Measurements from ENCODE around the gene HYI.

HYI gene

DNA sequence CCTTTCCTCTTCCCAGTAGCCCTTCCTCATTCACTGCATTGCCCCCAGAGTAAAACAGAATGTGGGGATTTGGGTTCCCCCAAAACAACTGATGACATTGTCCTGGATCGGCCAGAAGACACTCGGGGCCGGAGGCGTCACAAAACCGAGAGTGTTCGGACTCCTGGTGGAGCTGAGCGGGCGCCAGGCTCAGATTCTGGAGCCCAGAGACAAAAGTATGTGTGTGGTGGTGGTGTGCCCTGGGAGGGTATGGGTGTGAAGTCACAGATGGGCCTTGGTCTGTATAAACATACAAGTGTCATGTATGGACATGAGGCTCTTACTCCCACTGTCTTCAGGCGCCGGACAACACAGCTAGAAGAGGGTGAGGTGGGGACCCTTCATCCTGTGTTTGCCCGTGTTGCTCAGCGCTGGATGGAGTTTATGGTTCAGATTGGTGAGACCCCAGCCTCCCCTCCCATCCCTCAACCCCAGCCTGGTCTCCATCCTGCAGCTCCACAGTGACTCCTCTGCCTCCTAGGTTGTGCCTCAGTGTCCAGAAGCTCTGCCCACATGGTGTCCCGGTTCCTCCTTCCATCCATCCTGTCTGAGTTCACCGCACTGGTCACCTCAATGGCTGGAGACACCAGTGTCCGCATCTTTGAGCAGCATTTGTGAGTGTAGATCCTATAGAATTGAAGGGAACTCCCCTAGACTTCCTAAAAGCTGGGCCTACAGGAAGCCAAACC lies 12.4 kb downstream of the HYI start:
- Histone ChIP-seq H3K9ac (no peak overlapping the region), H3K4me2 (ENCODE audit: low read length) (no peak overlapping the region), H2AFZ (no peak overlapping the region), H3K36me3 (ENCODE audit: control insufficient read depth, insufficient read depth, low read length) (no peaks in the 10 kb centered on the region), H3K9me3 (ENCODE audit: control insufficient read depth, low read length) (no peaks in the 10 kb centered on the region), H3K4me3 (ENCODE audit: low read depth, low read length) (no peak overlapping the region), H3K4me1 (no peaks in the 10 kb centered on the region), H3K27me3 (ENCODE audit: control insufficient read depth, insufficient read depth, low read length) (no peaks in the 10 kb centered on the region), H3K27ac (no peak overlapping the region), H3K79me2 (no peaks in the 10 kb centered on the region)
- TF ChIP-seq, protein P1, sequence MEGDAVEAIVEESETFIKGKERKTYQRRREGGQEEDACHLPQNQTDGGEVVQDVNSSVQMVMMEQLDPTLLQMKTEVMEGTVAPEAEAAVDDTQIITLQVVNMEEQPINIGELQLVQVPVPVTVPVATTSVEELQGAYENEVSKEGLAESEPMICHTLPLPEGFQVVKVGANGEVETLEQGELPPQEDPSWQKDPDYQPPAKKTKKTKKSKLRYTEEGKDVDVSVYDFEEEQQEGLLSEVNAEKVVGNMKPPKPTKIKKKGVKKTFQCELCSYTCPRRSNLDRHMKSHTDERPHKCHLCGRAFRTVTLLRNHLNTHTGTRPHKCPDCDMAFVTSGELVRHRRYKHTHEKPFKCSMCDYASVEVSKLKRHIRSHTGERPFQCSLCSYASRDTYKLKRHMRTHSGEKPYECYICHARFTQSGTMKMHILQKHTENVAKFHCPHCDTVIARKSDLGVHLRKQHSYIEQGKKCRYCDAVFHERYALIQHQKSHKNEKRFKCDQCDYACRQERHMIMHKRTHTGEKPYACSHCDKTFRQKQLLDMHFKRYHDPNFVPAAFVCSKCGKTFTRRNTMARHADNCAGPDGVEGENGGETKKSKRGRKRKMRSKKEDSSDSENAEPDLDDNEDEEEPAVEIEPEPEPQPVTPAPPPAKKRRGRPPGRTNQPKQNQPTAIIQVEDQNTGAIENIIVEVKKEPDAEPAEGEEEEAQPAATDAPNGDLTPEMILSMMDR (IDR thresholded peaks at IDR 0.05): no peak

DNA sequence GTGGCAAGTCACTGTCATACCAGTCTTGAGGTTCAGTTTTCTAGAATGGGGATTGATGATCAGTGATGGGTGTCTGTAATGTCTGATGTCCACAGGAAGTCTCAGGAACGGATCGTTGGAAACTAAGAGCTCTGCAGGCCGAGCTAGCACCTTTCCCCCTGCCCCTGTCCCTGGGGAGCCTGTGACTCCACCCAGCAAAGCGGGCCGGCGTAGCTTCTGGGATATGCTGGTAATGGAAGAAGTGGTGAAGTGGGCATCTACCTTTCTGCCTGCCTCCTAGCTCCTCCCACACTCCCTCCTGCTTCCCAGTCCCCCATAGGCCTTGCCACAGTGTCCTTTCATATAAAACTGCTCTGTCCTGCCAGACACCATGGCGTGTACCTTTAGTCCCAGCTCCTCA lies 13.4 kb downstream of the HYI start:
- H3K4me1 ChIP-seq: peaks cover 2% of the 10 kb centered on the region
- no peak overlapping the region for H3K4me2 ChIP-seq (ENCODE audit: low read length)
- no peak overlapping the region for H3K27ac ChIP-seq
- H2AFZ ChIP-seq: no peak overlapping the region
- TF ChIP-seq, protein P1 (IDR thresholded peaks at IDR 0.05): no peak
- H3K4me3 ChIP-seq (ENCODE audit: low read depth, low read length): no peak overlapping the region
- H3K36me3 ChIP-seq (ENCODE audit: control insufficient read depth, insufficient read depth, low read length): no peaks in the 10 kb centered on the region
- no peaks in the 10 kb centered on the region for H3K9me3 ChIP-seq (ENCODE audit: control insufficient read depth, low read length)
- no peaks in the 10 kb centered on the region for H3K27me3 ChIP-seq (ENCODE audit: control insufficient read depth, insufficient read depth, low read length)
- no peaks in the 10 kb centered on the region for H3K79me2 ChIP-seq
- H3K9ac ChIP-seq: no peak overlapping the region

- Histone ChIP-seq H3K27me3 (ENCODE audit: control insufficient read depth, insufficient read depth, low read length) (no peaks in the 10 kb centered on the region), H2AFZ (no peak overlapping the region), H3K9ac (no peak overlapping the region), H3K27ac (no peak overlapping the region), H3K79me2 (no peaks in the 10 kb centered on the region), H3K36me3 (ENCODE audit: control insufficient read depth, insufficient read depth, low read length) (no peaks in the 10 kb centered on the region), H3K4me1 (peaks cover 2% of the 10 kb centered on the region), H3K9me3 (ENCODE audit: control insufficient read depth, low read length) (no peaks in the 10 kb centered on the region), H3K4me2 (ENCODE audit: low read length) (no peak overlapping the region), H3K4me3 (ENCODE audit: low read depth, low read length) (no peak overlapping the region)
- TF ChIP-seq, protein P1 (IDR thresholded peaks at IDR 0.05): no peak
Measured at GRCh38 chr1:43439781-43440180, 13.9 kb downstream of the HYI start.

GRCh38 chr1:43438953-43439581 lies 14.7 kb downstream of the HYI start:
- Histone ChIP-seq H3K79me2 (no peaks in the 10 kb centered on the region), H3K4me1 (peaks cover 2% of the 10 kb centered on the region), H3K27ac (no peak overlapping the region), H3K27me3 (ENCODE audit: control insufficient read depth, insufficient read depth, low read length) (no peaks in the 10 kb centered on the region), H3K4me2 (ENCODE audit: low read length) (no peak overlapping the region), H3K36me3 (ENCODE audit: control insufficient read depth, insufficient read depth, low read length) (no peaks in the 10 kb centered on the region), H3K9ac (no peak overlapping the region), H2AFZ (no peak overlapping the region), H3K9me3 (ENCODE audit: control insufficient read depth, low read length) (no peaks in the 10 kb centered on the region), H3K4me3 (ENCODE audit: low read depth, low read length) (no peak overlapping the region)
- TF ChIP-seq, protein P1 (IDR thresholded peaks at IDR 0.05): no peak

- no peak overlapping the region for H3K9ac ChIP-seq
- H2AFZ ChIP-seq: no peak overlapping the region
- no peaks in the 10 kb centered on the region for H3K79me2 ChIP-seq
- H3K4me1 ChIP-seq: peaks cover 2% of the 10 kb centered on the region
- TF ChIP-seq, protein P1 (IDR thresholded peaks at IDR 0.05): no peak
- H3K27ac ChIP-seq: no peak overlapping the region
- H3K36me3 ChIP-seq (ENCODE audit: control insufficient read depth, insufficient read depth, low read length): no peaks in the 10 kb centered on the region
- no peaks in the 10 kb centered on the region for H3K27me3 ChIP-seq (ENCODE audit: control insufficient read depth, insufficient read depth, low read length)
- no peak overlapping the region for H3K4me3 ChIP-seq (ENCODE audit: low read depth, low read length)
- H3K9me3 ChIP-seq (ENCODE audit: control insufficient read depth, low read length): no peaks in the 10 kb centered on the region
- no peak overlapping the region for H3K4me2 ChIP-seq (ENCODE audit: low read length)
Measured at GRCh38 chr1:43438576-43438952, 15.2 kb downstream of the HYI start.

Measured in parathyroid adenoma (tissue), 2 donors.